HG02840 (cell line): ENCODE results near the gene PAWR.
"Not testable (repeated sequence)": the region's sequence is repeated elsewhere in the genome, so short reads cannot be mapped to it uniquely, and the experiment has no call there.

ENCODE experiments used
- ATAC-seq: cut with Tn5 transposase; IDR thresholded peaks from one replicate; pipeline ENCODE4 v1.9.1; 2021; ENCODE audit warnings: mild to moderate bottlenecking, moderate library complexity, moderate number of reproducible peaks; ENCODE audit not compliant: unreplicated experiment, low FRiP score

PAWR gene

GRCh38 chr12:79652521-79652920 is 38.2 kb downstream of the PAWR start:
- no peak for ATAC-seq

- no peak for ATAC-seq
Observed at GRCh38 chr12:79650440-79650839, 40.3 kb downstream of the PAWR start.

GRCh38 chr12:79648881-79649280 is 41.9 kb downstream of the PAWR start:
- no peak for ATAC-seq

- not testable (repeated sequence) for ATAC-seq
Observed at GRCh38 chr12:79646843-79647242, 43.9 kb downstream of the PAWR start.

GRCh38 chr12:79645235-79645630 is 45.5 kb downstream of the PAWR start:
- peak; percentile 95 for ATAC-seq

GRCh38 chr12:79644274-79645234 is 46.2 kb downstream of the PAWR start:
- ATAC-seq, result peak; percentile 24

GRCh38 chr12:79643821-79644220 is 46.9 kb downstream of the PAWR start:
- no peak for ATAC-seq

- no peak for ATAC-seq
Observed at GRCh38 chr12:79638490-79638889, 52.3 kb downstream of the PAWR start.

- no peak for ATAC-seq
Observed at GRCh38 chr12:79637093-79637492, 53.7 kb downstream of the PAWR start.

- no peak for ATAC-seq
Observed at GRCh38 chr12:79635676-79636075, 55.1 kb downstream of the PAWR start.

GRCh38 chr12:79634957-79635471 is 55.8 kb downstream of the PAWR start:
- ATAC-seq, result no peak

- no peak for ATAC-seq
Observed at GRCh38 chr12:79629561-79629960, 61.2 kb downstream of the PAWR start.

- not testable (repeated sequence) for ATAC-seq
Observed at GRCh38 chr12:79626735-79627134, 64.0 kb downstream of the PAWR start.

- no peak for ATAC-seq
Observed at GRCh38 chr12:79624378-79624777, 66.4 kb downstream of the PAWR start.

- no peak for ATAC-seq
Observed at GRCh38 chr12:79619872-79620562, 70.7 kb downstream of the PAWR start.

- no peak for ATAC-seq
Observed at GRCh38 chr12:79618848-79619404, 71.8 kb downstream of the PAWR start.

GRCh38 chr12:79617696-79618095 is 73.1 kb downstream of the PAWR start:
- ATAC-seq, result no peak

- peak; percentile 63 for ATAC-seq
Observed at GRCh38 chr12:79615596-79616560, 74.9 kb downstream of the PAWR start.

- no peak for ATAC-seq
Observed at GRCh38 chr12:79614730-79615129, 76.0 kb downstream of the PAWR start.

GRCh38 chr12:79601908-79602307 is 88.9 kb downstream of the PAWR start:
- ATAC-seq, result no peak
